Choroid plexus epithelial cell (primary cell): ENCODE results near the gene EVPLL.

ENCODE experiments used
- DNase-seq: peaks from one replicate; pipeline ENCODE4 v3.0.0-alpha.2; 2010; ENCODE audit warnings: low read depth
- H3K4me3 ChIP-seq: 2 replicates; pipeline ENCODE4 v1.5.1; 2011; ENCODE audit warnings: low read depth, mild to moderate bottlenecking, control low read depth, low read length, moderate library complexity
- TF ChIP-seq, protein P1 (sequence below): conservative IDR thresholded peaks from 2 replicates; pipeline ENCODE4 v1.5.1; 2011; ENCODE audit warnings: low read depth, mild to moderate bottlenecking, control low read depth, inconsistent platforms, low read length, moderate library complexity

Gene EVPLL

DNA sequence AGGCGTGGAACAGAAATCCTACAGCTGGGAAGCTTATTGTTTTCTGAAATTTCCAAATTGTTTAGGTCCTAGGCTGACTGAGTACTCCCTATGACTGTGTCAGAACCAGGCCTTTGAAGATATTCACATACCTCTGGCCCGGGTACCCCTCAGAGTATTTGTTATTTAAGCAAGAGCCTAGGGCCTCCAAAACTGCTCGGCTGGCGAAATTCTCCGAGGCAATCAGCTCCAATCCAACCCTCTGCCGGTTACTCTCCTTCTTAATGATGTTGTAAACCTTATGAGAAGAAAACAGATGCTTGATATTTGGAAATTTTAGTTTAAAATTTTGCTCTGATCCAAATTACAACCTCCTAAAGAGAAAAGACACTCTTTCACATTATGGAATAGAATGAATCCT, 24.0 kb upstream of the EVPLL start:
- no peak for DNase-seq
- TF ChIP-seq, protein P1, sequence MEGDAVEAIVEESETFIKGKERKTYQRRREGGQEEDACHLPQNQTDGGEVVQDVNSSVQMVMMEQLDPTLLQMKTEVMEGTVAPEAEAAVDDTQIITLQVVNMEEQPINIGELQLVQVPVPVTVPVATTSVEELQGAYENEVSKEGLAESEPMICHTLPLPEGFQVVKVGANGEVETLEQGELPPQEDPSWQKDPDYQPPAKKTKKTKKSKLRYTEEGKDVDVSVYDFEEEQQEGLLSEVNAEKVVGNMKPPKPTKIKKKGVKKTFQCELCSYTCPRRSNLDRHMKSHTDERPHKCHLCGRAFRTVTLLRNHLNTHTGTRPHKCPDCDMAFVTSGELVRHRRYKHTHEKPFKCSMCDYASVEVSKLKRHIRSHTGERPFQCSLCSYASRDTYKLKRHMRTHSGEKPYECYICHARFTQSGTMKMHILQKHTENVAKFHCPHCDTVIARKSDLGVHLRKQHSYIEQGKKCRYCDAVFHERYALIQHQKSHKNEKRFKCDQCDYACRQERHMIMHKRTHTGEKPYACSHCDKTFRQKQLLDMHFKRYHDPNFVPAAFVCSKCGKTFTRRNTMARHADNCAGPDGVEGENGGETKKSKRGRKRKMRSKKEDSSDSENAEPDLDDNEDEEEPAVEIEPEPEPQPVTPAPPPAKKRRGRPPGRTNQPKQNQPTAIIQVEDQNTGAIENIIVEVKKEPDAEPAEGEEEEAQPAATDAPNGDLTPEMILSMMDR: no peak
- no peak overlapping the region for H3K4me3 ChIP-seq

GRCh38 chr17:18356624-18357023, 21.0 kb upstream of the EVPLL start:
- TF ChIP-seq, protein P1: no peak
- H3K4me3 ChIP-seq: no peak overlapping the region

GRCh38 chr17:18360518-18360917, 17.1 kb upstream of the EVPLL start:
- TF ChIP-seq, protein P1: no peak
- H3K4me3 ChIP-seq: no peak overlapping the region
- DNase-seq: no peak

More at GRCh38 chr17:18356624-18357023, 21.0 kb upstream of the EVPLL start:
- DNase-seq: peak; percentile 97

DNA sequence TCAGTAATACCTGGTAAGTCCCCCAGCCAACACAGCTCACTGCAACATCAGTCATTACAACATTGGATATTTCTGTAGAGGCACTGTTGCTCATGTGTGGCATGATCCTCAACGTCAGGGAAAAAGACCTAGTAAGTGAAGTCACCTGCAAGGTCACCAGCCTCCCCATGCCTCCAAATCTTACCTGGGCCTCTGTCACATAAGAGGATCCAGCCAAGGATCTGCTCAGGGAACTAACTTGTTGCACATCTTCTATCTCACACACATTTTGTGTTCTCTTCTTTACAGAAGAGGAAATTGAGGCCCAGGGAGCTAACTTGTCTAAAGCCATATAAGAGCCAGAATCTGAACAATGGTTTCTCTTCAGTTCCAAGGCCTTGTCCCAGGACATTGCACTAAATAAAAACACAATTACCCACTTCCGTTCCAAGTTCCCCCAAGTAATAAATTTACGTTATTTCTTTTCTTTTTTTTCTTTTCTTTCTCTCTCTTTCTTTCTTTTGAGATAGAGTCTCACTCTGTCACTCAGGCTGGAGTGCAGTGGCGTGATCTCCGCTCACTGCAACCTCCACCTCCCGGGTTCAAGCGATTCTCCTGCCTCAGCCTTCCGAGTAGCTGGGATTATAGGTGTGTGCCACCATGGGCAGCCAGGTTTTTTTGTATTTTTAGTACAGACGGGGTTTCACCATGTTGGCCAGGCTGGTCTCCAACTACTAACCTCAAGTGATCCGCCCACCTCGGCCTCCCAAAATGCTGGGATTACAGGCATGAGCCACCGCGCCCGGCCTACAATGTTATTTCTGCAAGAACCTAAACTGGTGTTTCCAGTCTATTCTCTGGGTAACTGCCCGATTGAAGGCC, 15.5 kb upstream of the EVPLL start:
- TF ChIP-seq, protein P1: no peak
- DNase-seq: no peak
- H3K4me3 ChIP-seq: peak overlapping the region; percentile 82

DNA sequence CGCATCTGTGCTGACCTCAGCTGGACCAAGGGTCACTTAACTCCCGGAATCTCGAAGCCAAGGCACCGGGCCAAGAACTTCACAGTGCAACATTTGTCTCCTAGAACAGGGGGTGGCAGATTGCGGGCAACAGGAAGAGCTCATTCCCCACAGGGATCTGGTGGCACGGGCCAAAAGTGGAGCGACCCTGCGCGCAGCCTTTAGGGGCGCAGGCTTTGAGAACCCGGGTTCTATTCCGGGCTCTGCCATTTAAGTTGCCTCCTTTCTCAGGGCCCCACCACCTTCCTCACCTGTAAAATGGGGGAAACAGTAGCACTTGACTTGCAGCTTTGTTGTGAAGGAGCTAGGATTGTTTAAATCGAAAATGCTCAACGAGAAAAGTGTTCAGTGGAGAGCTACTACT, 14.9 kb upstream of the EVPLL start:
- peak; percentile 25 for DNase-seq
- TF ChIP-seq, protein P1: no peak
- peak overlapping the region; percentile 82 for H3K4me3 ChIP-seq

DNA sequence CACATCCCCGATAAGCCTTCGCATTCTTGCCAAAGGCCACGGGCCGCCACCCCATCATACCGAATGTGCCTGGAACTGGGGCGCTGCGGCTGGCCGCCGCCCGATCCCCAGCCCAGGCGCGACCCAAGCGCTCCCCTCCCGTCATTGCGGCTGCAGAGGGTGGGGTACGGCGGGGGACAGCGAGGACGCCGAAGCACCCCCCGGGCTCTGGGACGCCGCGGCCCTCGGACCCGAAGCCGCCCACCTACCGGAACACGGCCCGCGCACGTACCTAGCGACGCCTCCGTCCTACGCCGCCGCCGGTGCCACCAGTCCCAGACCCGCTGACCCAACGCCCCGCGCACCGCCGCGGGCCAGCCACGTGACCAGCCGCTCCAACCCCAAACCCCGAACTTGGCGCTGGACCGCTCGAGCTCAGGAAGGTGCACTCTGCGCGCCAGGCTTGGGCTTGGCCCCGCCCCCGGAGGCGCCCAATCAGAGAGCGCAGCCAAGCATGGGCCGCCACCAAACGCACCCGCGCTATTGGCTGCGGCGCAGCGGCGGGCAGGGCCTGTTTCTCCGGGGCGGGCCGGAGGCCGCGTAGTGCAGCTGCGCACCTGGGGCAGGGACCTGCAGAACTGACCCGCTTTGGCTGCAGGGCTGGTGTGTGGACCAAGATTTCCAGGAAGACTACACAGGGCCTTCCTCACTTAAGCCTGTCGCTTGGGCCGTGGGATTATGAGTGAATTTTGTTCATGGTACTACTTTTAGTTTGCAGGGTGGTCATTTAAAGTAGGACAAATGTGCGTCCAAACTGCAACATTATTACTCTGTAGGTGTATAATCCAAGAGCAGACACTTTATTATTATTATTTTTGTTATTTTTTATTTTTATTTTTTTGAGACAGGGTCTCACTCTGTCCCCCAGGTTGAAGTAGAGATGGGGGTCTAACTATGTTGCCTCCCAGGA, 14.2 kb upstream of the EVPLL start, which contains the start of gene SHMT1:
Gene SHMT1 (minus strand): TSS at position 450 of the 949 bp plus-strand sequence. CDS start 7,569 bp downstream, outside the sequence.
- TF ChIP-seq, protein P1: no peak
- peak within 1 kb of the TSS; percentile 82 for H3K4me3 ChIP-seq
- DNase-seq: peak; percentile 85
